ENCODE results near the gene NHLRC3. TPM values are rescaled to one million over a fixed set of nuclear protein-coding genes. Genes with fewer than 3 reads are reported as not detected.

NHLRC3 gene
- total and polyA plus RNA-seq, 2 donors (not counting 3 experiments of a cell fraction or from before 2014, with no cell fraction given) = 7.3 to 10.2 TPM

GRCh38 chr13:39036212-39036611 lies 2.0 kb upstream of the NHLRC3 start:
- Histone ChIP-seq H3K4me1 (ENCODE audit: control insufficient read depth, extremely low read depth, insufficient read depth, low read length) (peaks cover 24% of the 10 kb centered on the region), H2AFZ (ENCODE audit: low read depth, low read length) (peak overlapping the region; percentile 31), H3K4me2 (ENCODE audit: insufficient read depth, low read length) (peak overlapping the region; percentile 100), H4K20me1 (replicated peaks; ENCODE audit: control insufficient read depth, extremely low read depth, insufficient read depth, low read length) (peaks cover 4% of the 10 kb centered on the region), H3K4me3 (replicated peaks in 1 of 3; ENCODE audit: insufficient read depth in 1 of 3, low read depth in 1 of 3, low read length in 3 of 3) (peak overlapping the region; percentile 75 to 98 (median 94)), H3K27ac (ENCODE audit: insufficient read depth, low read depth, low read length) (peak overlapping the region; percentile 52), H3K9me1 (replicated peaks; ENCODE audit: control insufficient read depth, extremely low read depth, insufficient read depth, low read length) (no peaks in the 10 kb centered on the region), H3K9me3 (replicated peaks; ENCODE audit: control insufficient read depth, insufficient read depth, low read length) (no peaks in the 10 kb centered on the region), H3K9ac (replicated peaks; ENCODE audit: extremely low read depth, insufficient read depth, low read length) (peak overlapping the region; percentile 81), H3K36me3 (ENCODE audit: control insufficient read depth in 2 of 2, extremely low read depth in 1 of 2, insufficient read depth in 2 of 2, low read length in 2 of 2) (peaks cover 0 to 2% of the 10 kb centered on the region in 2 experiments), H3K27me3 (ENCODE audit: control insufficient read depth in 2 of 2, insufficient read depth in 2 of 2, low read length in 2 of 2) (no peaks in the 10 kb centered on the region), H3K79me2 (ENCODE audit: control insufficient read depth, insufficient read depth, low read length) (peaks cover 64% of the 10 kb centered on the region)
- ChIA-PET POLR2A (no interaction called here), CTCF (interaction anchor here (1.0 to 2.5 kb wide), 2 partner anchors 576 to 580 kb away, joined by 5 to 13 read pairs; no protein-coding TSS in a partner anchor)
- no TSS peak for BruUV-seq (replicated peaks)
- no peak for DNase-seq (ENCODE audit: low read depth, low spot score)
- no peak for TF ChIP-seq GATA2 (IDR thresholded peaks at IDR 0.05; ENCODE audit: insufficient read depth, insufficient read length, low read depth, low read length)
- TF ChIP-seq FOS (IDR thresholded peaks at IDR 0.05; ENCODE audit: borderline replicate concordance, insufficient read depth, low read length) = no peak
- no peak for TF ChIP-seq POLR2A (IDR thresholded peaks at IDR 0.05; ENCODE audit: low read depth, low read length)
- TF ChIP-seq MYC (IDR thresholded peaks at IDR 0.05; ENCODE audit: low read depth, low read length) = no peak
- TF ChIP-seq, protein P1, sequence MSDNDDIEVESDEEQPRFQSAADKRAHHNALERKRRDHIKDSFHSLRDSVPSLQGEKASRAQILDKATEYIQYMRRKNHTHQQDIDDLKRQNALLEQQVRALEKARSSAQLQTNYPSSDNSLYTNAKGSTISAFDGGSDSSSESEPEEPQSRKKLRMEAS (IDR thresholded peaks at IDR 0.05; ENCODE audit: insufficient read depth, insufficient read length) = no peak
- no peak for TF ChIP-seq EZH2 (IDR thresholded peaks at IDR 0.05; ENCODE audit: borderline replicate concordance, low read depth, low read length, severe bottlenecking)
- TF ChIP-seq, protein P2, sequence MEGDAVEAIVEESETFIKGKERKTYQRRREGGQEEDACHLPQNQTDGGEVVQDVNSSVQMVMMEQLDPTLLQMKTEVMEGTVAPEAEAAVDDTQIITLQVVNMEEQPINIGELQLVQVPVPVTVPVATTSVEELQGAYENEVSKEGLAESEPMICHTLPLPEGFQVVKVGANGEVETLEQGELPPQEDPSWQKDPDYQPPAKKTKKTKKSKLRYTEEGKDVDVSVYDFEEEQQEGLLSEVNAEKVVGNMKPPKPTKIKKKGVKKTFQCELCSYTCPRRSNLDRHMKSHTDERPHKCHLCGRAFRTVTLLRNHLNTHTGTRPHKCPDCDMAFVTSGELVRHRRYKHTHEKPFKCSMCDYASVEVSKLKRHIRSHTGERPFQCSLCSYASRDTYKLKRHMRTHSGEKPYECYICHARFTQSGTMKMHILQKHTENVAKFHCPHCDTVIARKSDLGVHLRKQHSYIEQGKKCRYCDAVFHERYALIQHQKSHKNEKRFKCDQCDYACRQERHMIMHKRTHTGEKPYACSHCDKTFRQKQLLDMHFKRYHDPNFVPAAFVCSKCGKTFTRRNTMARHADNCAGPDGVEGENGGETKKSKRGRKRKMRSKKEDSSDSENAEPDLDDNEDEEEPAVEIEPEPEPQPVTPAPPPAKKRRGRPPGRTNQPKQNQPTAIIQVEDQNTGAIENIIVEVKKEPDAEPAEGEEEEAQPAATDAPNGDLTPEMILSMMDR (IDR thresholded peaks at IDR 0.05; ENCODE audit: extremely low read depth in 1 of 2, insufficient read depth in 1 of 2, low read depth in 1 of 2, low read length in 2 of 2) = no peak
- no peak for TF ChIP-seq JUN (IDR thresholded peaks at IDR 0.05; ENCODE audit: borderline replicate concordance, insufficient read depth, insufficient read length, low read depth)
- TF ChIP-seq POLR2AphosphoS5 (IDR thresholded peaks at IDR 0.05; ENCODE audit: insufficient read depth, low read depth, low read length) = no peak
- dilution Hi-C loops (cut with MboI; ENCODE audit: extremely low pct_ligation_motif_present, low sequenced_read_pairs) (no loop called here), intact Hi-C loops (cut with micrococcal nuclease) (loop anchor here (5.0 to 10.0 kb wide), 4 partner anchors 379 to 1739 kb away; partner anchors contain the start of genes LHFPL6, MRPS31 and UFM1)
- FAIRE-seq = peak; percentile 77
